Astrocyte of the cerebellum (primary cell): Measurements from ENCODE around the gene SIK3.

Experiments
- DNase-seq: peaks from one replicate; pipeline ENCODE4 v3.0.0-alpha.2; 2011; ENCODE audit warnings: low read depth
- H3K4me3 ChIP-seq: 2 replicates; pipeline ENCODE4 v1.5.1; 2011; ENCODE audit warnings: mild to moderate bottlenecking, low read depth, low read length, moderate library complexity
- CTCF ChIP-seq: IDR thresholded peaks from 2 replicates; pipeline ENCODE4 v1.5.1; 2012; ENCODE audit warnings: low read length, low read depth, moderate library complexity, mild to moderate bottlenecking; ENCODE audit errors: missing control alignments
- in situ Hi-C: cut with HindIII; loops from 2 replicates; pipeline ENCODE4 v1.10.0; 2017; ENCODE audit warnings: low sequenced_read_pairs

SIK3 gene

DNA sequence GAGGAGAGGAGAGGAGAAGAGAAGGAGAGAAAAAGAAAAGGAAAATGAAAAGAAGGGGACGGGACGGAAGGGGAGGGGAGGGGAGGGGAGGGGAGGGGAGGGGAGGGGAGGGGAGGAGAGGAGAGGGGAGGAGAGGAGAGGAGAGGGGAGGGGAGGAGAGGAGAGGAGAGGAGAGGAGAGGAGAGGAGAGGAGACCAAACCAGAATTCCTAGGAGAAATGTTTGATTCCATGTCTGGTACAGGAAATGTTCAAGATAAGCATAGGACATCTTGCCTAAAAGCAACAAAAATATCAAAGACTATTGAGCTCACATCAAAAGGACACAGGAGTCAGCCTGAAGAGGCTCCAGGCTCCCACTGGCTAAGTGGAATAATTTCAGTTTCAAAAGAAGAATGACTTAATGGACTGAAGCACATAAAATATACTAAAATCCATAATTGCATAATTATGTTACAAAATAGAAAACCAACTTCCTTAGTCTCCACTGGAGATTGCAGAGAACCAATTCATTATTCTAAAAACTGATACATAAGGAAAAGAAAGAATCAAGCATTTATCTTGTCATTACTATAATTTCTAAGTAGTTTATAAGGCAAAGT lies 159.7 kb downstream of the SIK3 start:
- no peak overlapping the region for H3K4me3 ChIP-seq
- no peak for DNase-seq
- TF ChIP-seq CTCF = no peak
- in situ Hi-C loops = no loop called here

DNA sequence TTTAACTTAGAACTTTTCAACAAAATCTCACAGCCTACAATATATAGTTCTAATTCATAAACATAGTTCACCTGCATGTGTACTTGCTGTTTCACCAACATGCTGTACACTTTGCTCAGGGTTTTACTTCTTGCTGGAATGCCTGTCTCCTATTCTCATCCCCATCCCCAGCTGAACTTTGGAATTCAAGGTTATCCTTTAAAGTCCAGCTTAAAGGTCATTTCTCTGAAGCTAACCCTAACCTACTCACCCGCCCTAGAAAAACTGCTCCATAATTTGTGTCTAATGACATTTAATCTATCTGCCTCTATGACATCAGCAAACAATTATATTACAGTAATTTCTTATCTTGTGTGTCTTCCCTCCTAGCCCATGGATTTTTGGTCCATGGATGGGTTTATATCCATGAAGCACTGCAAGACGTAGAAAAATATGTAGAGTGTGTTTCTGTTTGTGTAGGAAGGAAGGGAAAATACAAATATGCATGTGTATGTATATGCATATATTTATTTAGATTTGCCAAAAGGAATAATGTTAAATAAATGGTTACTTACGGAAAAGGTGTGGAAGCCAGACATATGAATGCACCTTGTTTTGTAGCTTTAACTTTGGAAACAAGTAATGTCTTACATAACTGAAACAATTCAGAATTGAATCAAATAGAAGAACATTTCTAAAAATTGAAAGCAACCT lies 161.3 kb downstream of the SIK3 start:
- in situ Hi-C loops = no loop called here
- no peak for DNase-seq
- TF ChIP-seq CTCF = no peak
- no peak overlapping the region for H3K4me3 ChIP-seq

DNA sequence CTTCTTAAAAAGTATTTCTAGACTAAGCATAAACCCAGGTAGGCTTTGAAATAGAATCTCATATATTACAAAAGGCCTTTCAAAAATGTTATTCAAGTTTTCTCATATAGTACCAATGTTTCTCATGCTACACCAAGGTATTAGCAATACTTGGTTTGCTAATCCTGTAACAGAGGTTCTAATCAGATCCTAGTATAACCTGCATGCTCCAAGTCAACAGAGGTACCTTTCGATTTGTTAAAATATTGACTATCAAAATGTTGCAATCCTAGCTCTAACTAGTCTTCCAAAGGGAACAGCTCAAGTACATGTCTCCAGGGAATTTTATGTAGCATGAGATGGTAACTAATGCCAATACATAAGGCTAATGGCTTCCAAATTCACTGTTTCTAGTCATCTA lies 162.7 kb downstream of the SIK3 start:
- DNase-seq = no peak
- H3K4me3 ChIP-seq = no peak overlapping the region
- TF ChIP-seq CTCF = no peak
- in situ Hi-C loops = no loop called here

DNA sequence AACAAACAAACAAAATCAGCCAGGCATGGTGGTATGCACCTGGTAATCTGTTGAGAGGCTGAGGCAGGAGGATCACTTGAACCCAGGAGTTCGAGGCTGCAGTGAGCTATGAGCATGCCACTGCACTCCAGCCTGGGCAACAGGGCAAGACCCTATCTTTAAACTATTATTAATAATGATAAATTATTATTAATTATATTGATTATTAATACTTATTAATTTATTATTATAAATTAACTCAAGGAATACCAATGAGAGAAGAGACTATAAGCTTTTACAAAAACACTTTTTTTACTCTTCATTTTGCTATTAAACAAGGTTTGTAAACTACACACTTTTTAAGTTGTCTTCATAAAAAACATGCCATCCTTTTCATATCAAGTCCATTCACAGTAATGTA lies 163.1 kb downstream of the SIK3 start:
- no peak for DNase-seq
- in situ Hi-C loops = no loop called here
- no peak overlapping the region for H3K4me3 ChIP-seq
- TF ChIP-seq CTCF = no peak

DNA sequence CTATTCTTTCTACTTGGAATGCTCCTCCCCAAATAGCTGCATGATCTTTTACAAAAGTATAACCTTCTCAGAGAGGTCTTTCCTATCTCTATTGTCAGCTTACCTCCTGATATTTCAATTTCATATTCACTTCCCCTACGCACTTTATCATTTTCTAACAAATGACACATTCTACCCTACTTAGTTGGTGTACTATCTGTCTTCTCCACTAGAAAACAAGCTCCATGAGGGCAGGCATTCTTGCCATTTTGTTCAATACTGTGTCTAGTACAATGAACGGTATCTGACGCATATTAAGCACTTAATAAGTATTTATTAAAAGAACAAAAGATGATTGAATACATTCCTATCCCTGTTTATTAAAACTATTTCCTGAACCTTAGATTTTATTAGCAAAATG lies 164.3 kb downstream of the SIK3 start:
- DNase-seq = no peak
- no peak for TF ChIP-seq CTCF
- in situ Hi-C loops = no loop called here
- no peak overlapping the region for H3K4me3 ChIP-seq

- no peak overlapping the region for H3K4me3 ChIP-seq
- no peak for TF ChIP-seq CTCF
- in situ Hi-C loops = no loop called here
- DNase-seq = no peak
Measured at GRCh38 chr11:116932181-116932580, 166.0 kb downstream of the SIK3 start.
